ENCODE results near the gene SSTR5. TPM values are rescaled to one million over a fixed set of nuclear protein-coding genes. Genes with fewer than 3 reads are reported as not detected.

The SSTR5 gene
- total RNA-seq, 1 donor from 2014 or later, result not detected

GRCh38 chr16:1053700-1054368 is 18.7 kb upstream of the SSTR5 start:
- no peak for DNase-seq (ENCODE audit: low spot score in 2 of 2)
- FAIRE-seq, result no peak

GRCh38 chr16:1054660-1055556 is 17.6 kb upstream of the SSTR5 start:
- no peak for FAIRE-seq
- DNase-seq (ENCODE audit: low spot score in 2 of 2), result peak; percentile 92

- DNase-seq (ENCODE audit: low spot score in 2 of 2) (no peak), FAIRE-seq (no peak)
Observed at GRCh38 chr16:1055557-1055924, 17.0 kb upstream of the SSTR5 start.

- DNase-seq (ENCODE audit: low spot score in 2 of 2), result no peak
- no peak for FAIRE-seq
Observed at GRCh38 chr16:1056196-1056595, 16.4 kb upstream of the SSTR5 start.

GRCh38 chr16:1057252-1057932 is 15.2 kb upstream of the SSTR5 start:
- FAIRE-seq, result no peak
- DNase-seq (ENCODE audit: low spot score in 2 of 2), result peak; percentile 75 to 77

GRCh38 chr16:1058216-1058615 is 14.3 kb upstream of the SSTR5 start:
- no peak for FAIRE-seq
- no peak for DNase-seq (ENCODE audit: low spot score in 2 of 2)

GRCh38 chr16:1059310-1059709 is 13.2 kb upstream of the SSTR5 start:
- DNase-seq (ENCODE audit: low spot score in 2 of 2) (no peak), FAIRE-seq (no peak)

GRCh38 chr16:1060416-1061340 is 11.9 kb upstream of the SSTR5 start:
- FAIRE-seq (no peak), DNase-seq (ENCODE audit: low spot score in 2 of 2) (no peak)

- FAIRE-seq (no peak), DNase-seq (ENCODE audit: low spot score in 2 of 2) (no peak)
Observed at GRCh38 chr16:1061769-1062505, 10.6 kb upstream of the SSTR5 start.

- DNase-seq (ENCODE audit: low spot score in 2 of 2), result no peak
- no peak for FAIRE-seq
Observed at GRCh38 chr16:1062895-1063294, 9.7 kb upstream of the SSTR5 start.

GRCh38 chr16:1063728-1064127 is 8.8 kb upstream of the SSTR5 start:
- DNase-seq (ENCODE audit: low spot score in 2 of 2) (no peak), FAIRE-seq (no peak)

GRCh38 chr16:1065469-1066128 is 6.9 kb upstream of the SSTR5 start:
- DNase-seq (ENCODE audit: low spot score in 2 of 2), result no peak
- FAIRE-seq, result no peak

- FAIRE-seq, result no peak
- no peak for DNase-seq (ENCODE audit: low spot score in 2 of 2)
Observed at GRCh38 chr16:1066584-1067172, 5.9 kb upstream of the SSTR5 start.

- DNase-seq (ENCODE audit: low spot score in 2 of 2) (no peak), FAIRE-seq (no peak)
Observed at GRCh38 chr16:1067629-1068028, 4.9 kb upstream of the SSTR5 start.

GRCh38 chr16:1068451-1068850 is 4.1 kb upstream of the SSTR5 start:
- DNase-seq (ENCODE audit: low spot score in 2 of 2) (no peak), FAIRE-seq (no peak)

- DNase-seq (ENCODE audit: low spot score in 2 of 2) (no peak), FAIRE-seq (no peak)
Observed at GRCh38 chr16:1069154-1069553, 3.4 kb upstream of the SSTR5 start.

GRCh38 chr16:1070084-1070863 is 2.3 kb upstream of the SSTR5 start:
- no peak for FAIRE-seq
- no peak for DNase-seq (ENCODE audit: low spot score in 2 of 2)

GRCh38 chr16:1070864-1071408 is 1.6 kb upstream of the SSTR5 start:
- FAIRE-seq (no peak), DNase-seq (ENCODE audit: low spot score in 2 of 2) (no peak)
